H1 (cell line): Measurements from ENCODE around the gene MYH8. TPM values are rescaled to one million over a fixed set of nuclear protein-coding genes. Genes with fewer than 3 reads are reported as not detected.

Source experiments
- CBX8 ChIP-seq: fragments of 300-800, 300-1000 bp; sonication (generic); IDR thresholded peaks from 2 replicates; pipeline ENCODE4 v1.7.1; 2016; ENCODE audit warnings: low read depth, low read length, borderline replicate concordance
- CREB1 ChIP-seq: IDR thresholded peaks from 2 replicates; pipeline ENCODE4 v1.6.1; 2012; ENCODE audit warnings: inconsistent platforms
- EP300 ChIP-seq, 2 experiments: IDR thresholded peaks; 1 replicate in 1 of 2; 2 replicates in 1 of 2; pipeline ENCODE4 v1.6.1; 2011 to 2012; ENCODE audit warnings: low read depth in 2 of 2, low read length in 2 of 2, mild to moderate bottlenecking in 2 of 2, borderline replicate concordance in 1 of 2, inconsistent platforms in 1 of 2, moderate library complexity in 1 of 2
- GABPA ChIP-seq: IDR thresholded peaks from 2 replicates; pipeline ENCODE4 v1.6.1; 2011; ENCODE audit warnings: mild to moderate bottlenecking, low read length, moderate library complexity, borderline replicate concordance; ENCODE audit not compliant: insufficient read depth
- RAD21 ChIP-seq, 2 experiments: IDR thresholded peaks in 1 of 2; conservative IDR thresholded peaks in 1 of 2; 2 replicates each; pipeline ENCODE4 v1.6.1; 2011; ENCODE audit warnings: low read depth in 2 of 2, low read length in 2 of 2, improper control_type of control experiment in 1 of 2, inconsistent platforms in 1 of 2, mild to moderate bottlenecking in 1 of 2, moderate library complexity in 1 of 2
- SUZ12 ChIP-seq: fragments of 200-600 bp; sonication (generic); IDR thresholded peaks from 2 replicates; pipeline ENCODE4 v1.6.1; 2012; ENCODE audit warnings: mild to moderate bottlenecking, inconsistent platforms, low read length, moderate library complexity, mixed read lengths
- TAF1 ChIP-seq: IDR thresholded peaks from 2 replicates; pipeline ENCODE4 v1.6.1; 2011; ENCODE audit warnings: mild to moderate bottlenecking, low read depth, low read length
- polyA plus RNA-seq, 7 experiments: library from polyadenylated mRNA; depleted of rRNA in 3 of 7; stranded (reverse) in 5 of 7; unstranded in 2 of 7; fragments of >200 nt in 5 of 7; fragments of 200-250 nt in 2 of 7; gene quantifications; 1 replicate in 5 of 7; 2 replicates in 1 of 7; 4 replicates in 1 of 7; pipeline versions ENCODE4 v1.2.1 to v1.2.3, GENCODE V29; 2011 to 2013; ENCODE audit warnings: missing spikeins in 2 of 7, mixed read lengths in 2 of 7
- total RNA-seq: library from RNA; stranded (reverse); fragmentation: NEBNext Ultra II Directional; extraction: Animal tissue kit (Norgen Biotek cat#: 25700); gene quantifications from 2 replicates; pipeline ENCODE4 v1.2.1, GENCODE V29; 2021
- TF ChIP-seq, protein P1 (sequence below): fragments of 300-600 bp; sonication (generic); IDR thresholded peaks from 2 replicates; pipeline ENCODE4 v1.7.1; 2012; ENCODE audit warnings: low read length, moderate library complexity, mild to moderate bottlenecking, inconsistent platforms; ENCODE audit not compliant: insufficient replicate concordance
- TF ChIP-seq, protein P2 (sequence below): IDR thresholded peaks from 2 replicates; pipeline ENCODE4 v1.6.1; 2011; ENCODE audit warnings: low read length, improper control_type of control experiment

MYH8 gene
- total and polyA plus RNA-seq, 2 of the 8 experiments (the other 6 are each of a cell fraction or from before 2014, with no cell fraction given): not detected

DNA sequence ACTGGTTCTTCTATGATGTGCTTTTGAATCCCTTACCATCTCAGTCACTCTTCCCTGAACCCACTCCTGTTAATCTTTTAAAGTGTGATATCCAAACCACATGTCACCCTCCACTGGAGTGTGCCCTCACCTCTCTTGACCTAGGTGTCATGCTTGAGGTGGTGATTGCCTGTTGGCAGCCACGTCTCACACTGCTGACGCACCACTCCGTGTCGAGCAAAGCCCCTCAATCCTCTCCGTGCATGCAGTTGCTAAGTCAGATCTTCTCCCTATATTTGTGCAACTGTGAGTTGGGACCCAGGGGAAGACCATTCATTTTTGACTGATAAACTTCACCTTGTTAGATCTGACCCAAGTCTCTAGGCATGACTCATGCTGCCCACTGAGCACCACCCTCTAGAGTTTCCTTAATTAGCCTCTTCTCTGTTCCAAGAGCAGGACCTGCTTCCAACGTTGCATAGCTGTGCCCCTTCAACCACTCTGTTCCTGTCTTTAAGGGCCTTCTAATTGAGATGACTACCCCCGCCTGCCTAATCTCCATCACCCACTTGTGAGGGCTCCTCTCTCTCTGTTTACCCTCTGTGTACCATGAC is 51.6 kb downstream of the MYH8 start (continued):
- TF ChIP-seq, protein P1, sequence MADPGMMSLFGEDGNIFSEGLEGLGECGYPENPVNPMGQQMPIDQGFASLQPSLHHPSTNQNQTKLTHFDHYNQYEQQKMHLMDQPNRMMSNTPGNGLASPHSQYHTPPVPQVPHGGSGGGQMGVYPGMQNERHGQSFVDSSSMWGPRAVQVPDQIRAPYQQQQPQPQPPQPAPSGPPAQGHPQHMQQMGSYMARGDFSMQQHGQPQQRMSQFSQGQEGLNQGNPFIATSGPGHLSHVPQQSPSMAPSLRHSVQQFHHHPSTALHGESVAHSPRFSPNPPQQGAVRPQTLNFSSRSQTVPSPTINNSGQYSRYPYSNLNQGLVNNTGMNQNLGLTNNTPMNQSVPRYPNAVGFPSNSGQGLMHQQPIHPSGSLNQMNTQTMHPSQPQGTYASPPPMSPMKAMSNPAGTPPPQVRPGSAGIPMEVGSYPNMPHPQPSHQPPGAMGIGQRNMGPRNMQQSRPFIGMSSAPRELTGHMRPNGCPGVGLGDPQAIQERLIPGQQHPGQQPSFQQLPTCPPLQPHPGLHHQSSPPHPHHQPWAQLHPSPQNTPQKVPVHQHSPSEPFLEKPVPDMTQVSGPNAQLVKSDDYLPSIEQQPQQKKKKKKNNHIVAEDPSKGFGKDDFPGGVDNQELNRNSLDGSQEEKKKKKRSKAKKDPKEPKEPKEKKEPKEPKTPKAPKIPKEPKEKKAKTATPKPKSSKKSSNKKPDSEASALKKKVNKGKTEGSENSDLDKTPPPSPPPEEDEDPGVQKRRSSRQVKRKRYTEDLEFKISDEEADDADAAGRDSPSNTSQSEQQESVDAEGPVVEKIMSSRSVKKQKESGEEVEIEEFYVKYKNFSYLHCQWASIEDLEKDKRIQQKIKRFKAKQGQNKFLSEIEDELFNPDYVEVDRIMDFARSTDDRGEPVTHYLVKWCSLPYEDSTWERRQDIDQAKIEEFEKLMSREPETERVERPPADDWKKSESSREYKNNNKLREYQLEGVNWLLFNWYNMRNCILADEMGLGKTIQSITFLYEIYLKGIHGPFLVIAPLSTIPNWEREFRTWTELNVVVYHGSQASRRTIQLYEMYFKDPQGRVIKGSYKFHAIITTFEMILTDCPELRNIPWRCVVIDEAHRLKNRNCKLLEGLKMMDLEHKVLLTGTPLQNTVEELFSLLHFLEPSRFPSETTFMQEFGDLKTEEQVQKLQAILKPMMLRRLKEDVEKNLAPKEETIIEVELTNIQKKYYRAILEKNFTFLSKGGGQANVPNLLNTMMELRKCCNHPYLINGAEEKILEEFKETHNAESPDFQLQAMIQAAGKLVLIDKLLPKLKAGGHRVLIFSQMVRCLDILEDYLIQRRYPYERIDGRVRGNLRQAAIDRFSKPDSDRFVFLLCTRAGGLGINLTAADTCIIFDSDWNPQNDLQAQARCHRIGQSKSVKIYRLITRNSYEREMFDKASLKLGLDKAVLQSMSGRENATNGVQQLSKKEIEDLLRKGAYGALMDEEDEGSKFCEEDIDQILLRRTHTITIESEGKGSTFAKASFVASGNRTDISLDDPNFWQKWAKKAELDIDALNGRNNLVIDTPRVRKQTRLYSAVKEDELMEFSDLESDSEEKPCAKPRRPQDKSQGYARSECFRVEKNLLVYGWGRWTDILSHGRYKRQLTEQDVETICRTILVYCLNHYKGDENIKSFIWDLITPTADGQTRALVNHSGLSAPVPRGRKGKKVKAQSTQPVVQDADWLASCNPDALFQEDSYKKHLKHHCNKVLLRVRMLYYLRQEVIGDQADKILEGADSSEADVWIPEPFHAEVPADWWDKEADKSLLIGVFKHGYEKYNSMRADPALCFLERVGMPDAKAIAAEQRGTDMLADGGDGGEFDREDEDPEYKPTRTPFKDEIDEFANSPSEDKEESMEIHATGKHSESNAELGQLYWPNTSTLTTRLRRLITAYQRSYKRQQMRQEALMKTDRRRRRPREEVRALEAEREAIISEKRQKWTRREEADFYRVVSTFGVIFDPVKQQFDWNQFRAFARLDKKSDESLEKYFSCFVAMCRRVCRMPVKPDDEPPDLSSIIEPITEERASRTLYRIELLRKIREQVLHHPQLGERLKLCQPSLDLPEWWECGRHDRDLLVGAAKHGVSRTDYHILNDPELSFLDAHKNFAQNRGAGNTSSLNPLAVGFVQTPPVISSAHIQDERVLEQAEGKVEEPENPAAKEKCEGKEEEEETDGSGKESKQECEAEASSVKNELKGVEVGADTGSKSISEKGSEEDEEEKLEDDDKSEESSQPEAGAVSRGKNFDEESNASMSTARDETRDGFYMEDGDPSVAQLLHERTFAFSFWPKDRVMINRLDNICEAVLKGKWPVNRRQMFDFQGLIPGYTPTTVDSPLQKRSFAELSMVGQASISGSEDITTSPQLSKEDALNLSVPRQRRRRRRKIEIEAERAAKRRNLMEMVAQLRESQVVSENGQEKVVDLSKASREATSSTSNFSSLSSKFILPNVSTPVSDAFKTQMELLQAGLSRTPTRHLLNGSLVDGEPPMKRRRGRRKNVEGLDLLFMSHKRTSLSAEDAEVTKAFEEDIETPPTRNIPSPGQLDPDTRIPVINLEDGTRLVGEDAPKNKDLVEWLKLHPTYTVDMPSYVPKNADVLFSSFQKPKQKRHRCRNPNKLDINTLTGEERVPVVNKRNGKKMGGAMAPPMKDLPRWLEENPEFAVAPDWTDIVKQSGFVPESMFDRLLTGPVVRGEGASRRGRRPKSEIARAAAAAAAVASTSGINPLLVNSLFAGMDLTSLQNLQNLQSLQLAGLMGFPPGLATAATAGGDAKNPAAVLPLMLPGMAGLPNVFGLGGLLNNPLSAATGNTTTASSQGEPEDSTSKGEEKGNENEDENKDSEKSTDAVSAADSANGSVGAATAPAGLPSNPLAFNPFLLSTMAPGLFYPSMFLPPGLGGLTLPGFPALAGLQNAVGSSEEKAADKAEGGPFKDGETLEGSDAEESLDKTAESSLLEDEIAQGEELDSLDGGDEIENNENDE: no peak
- TF ChIP-seq RAD21 (IDR thresholded peaks at IDR 0.05 in 1 of 2, conservative IDR thresholded peaks at IDR 0.05 in 1 of 2; ENCODE audit: low read depth in 2 of 2, low read length in 2 of 2) (no peak), CBX8 (no peak), TAF1 (no peak), SUZ12 (no peak), GABPA (no peak), EP300 (IDR thresholded peaks at IDR 0.05; ENCODE audit: borderline replicate concordance in 1 of 2, low read depth in 2 of 2, low read length in 2 of 2) (no peak), CREB1 (no peak)
- TF ChIP-seq, protein P2, sequence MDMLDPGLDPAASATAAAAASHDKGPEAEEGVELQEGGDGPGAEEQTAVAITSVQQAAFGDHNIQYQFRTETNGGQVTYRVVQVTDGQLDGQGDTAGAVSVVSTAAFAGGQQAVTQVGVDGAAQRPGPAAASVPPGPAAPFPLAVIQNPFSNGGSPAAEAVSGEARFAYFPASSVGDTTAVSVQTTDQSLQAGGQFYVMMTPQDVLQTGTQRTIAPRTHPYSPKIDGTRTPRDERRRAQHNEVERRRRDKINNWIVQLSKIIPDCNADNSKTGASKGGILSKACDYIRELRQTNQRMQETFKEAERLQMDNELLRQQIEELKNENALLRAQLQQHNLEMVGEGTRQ: no peak
- TF ChIP-seq, all 59 proteins: peak for 0
